HepG2 (cell line): Measurements from ENCODE around the gene CLPTM1L. TPM values are rescaled to one million over a fixed set of nuclear protein-coding genes. Genes with fewer than 3 reads are reported as not detected.

ENCODE experiments used
- ATAC-seq: fragments of 200-7000 bp; cut with Tn5 transposase; 3 replicates; pipeline ENCODE4 v1.9.1; 2020; ENCODE audit warnings: mild to moderate bottlenecking, moderate library complexity
- BruUV-seq: library from RNA; stranded (reverse); fragments of 400-500 nt; replicated peaks from 2 replicates; lab custom pipeline; 2021; lab: Mats Ljungman, UMichigan
- CTCF ChIA-PET: fragments of 300-600 bp; formaldehyde crosslinking; extraction: SDS; loops from one replicate; lab custom pipeline; 2021; ENCODE audit warnings: low total read pairs, inconsistent platforms, low intra/inter-chr PET ratio; lab: Yijun Ruan, JAX
- POLR2A ChIA-PET: fragments of 350-600 bp; sonication (Branson Sonifier 250); formaldehyde crosslinking; loops from one replicate; lab custom pipeline; 2020; ENCODE audit warnings: antibody characterized with exemption, inconsistent platforms; lab: Yijun Ruan, JAX
- DNase-seq: peaks from one replicate; pipeline ENCODE4 v3.0.0-alpha.2; 2015; ENCODE audit warnings: low spot score
- FAIRE-seq: peaks from 3 replicates; lab custom pipeline; 2011; peaks lifted over from hg19 to GRCh38; lab: Jason Lieb, UNC
- H2AFZ ChIP-seq: one replicate; pipeline ENCODE4 v1.6.1; 2011; ENCODE audit warnings: low read length, inconsistent platforms
- H3K27ac ChIP-seq: fragments of 300-600 bp; 3 replicates; pipeline ENCODE4 v1.8.0; 2011; ENCODE audit warnings: mixed run types, mild to moderate bottlenecking, mixed read lengths, low read length, inconsistent platforms; ENCODE audit not compliant: insufficient read depth; ENCODE audit errors: extremely low read length
- H3K27me3 ChIP-seq, 2 experiments: fragments of 200-600 bp in 1 of 2; 2 replicates in 1 of 2; 3 replicates in 1 of 2; pipeline versions ENCODE4 v1.6.0 to v1.8.0; 2011; ENCODE audit warnings: low read length in 2 of 2, mild to moderate bottlenecking in 2 of 2, moderate library complexity in 2 of 2, inconsistent platforms in 1 of 2; ENCODE audit not compliant: insufficient read depth in 2 of 2, control insufficient read depth in 1 of 2
- H3K36me3 ChIP-seq, 2 experiments: fragments of 200-600 bp in 1 of 2; replicated peaks in 1 of 2; 2 replicates in 1 of 2; 3 replicates in 1 of 2; pipeline versions ENCODE4 v1.5.1 to v1.8.0; 2011; ENCODE audit warnings: low read length in 2 of 2, inconsistent platforms in 1 of 2; ENCODE audit not compliant: insufficient read depth in 2 of 2, control insufficient read depth in 1 of 2
- H3K4me1 ChIP-seq: 2 replicates; pipeline ENCODE4 v1.5.1; 2012; ENCODE audit warnings: low read length, inconsistent platforms; ENCODE audit not compliant: insufficient read depth
- H3K4me2 ChIP-seq: 2 replicates; pipeline ENCODE4 v1.6.0; 2011; ENCODE audit warnings: low read depth, low read length, inconsistent platforms
- H3K4me3 ChIP-seq, 3 experiments: fragments of 200-600 bp in 1 of 3; sonication (generic), shearing (Covaris generic) in 1 of 3; replicated peaks in 1 of 3; 2 replicates each; pipeline ENCODE4 v1.5.1; 2011 to 2016; ENCODE audit warnings: low read length in 3 of 3, inconsistent platforms in 2 of 3, low read depth in 2 of 3, mild to moderate bottlenecking in 2 of 3, control low read depth in 1 of 3, mixed read lengths in 1 of 3; ENCODE audit not compliant: insufficient read depth in 1 of 3
- H3K79me2 ChIP-seq: one replicate; pipeline ENCODE4 v1.6.1; 2011; ENCODE audit warnings: low read length, inconsistent platforms; ENCODE audit not compliant: insufficient read depth
- H3K9ac ChIP-seq: 2 replicates; pipeline ENCODE4 v1.6.0; 2011; ENCODE audit warnings: mild to moderate bottlenecking, low read depth, low read length, inconsistent platforms; ENCODE audit not compliant: insufficient read depth
- H3K9me3 ChIP-seq: 2 replicates; pipeline ENCODE4 v1.5.1; 2012; ENCODE audit warnings: mild to moderate bottlenecking, low read length
- H4K20me1 ChIP-seq: 2 replicates; pipeline ENCODE4 v1.6.0; 2011; ENCODE audit warnings: inconsistent platforms, mild to moderate bottlenecking, low read length, moderate library complexity; ENCODE audit not compliant: insufficient read depth
- NFYB ChIP-seq: sonication (generic); formaldehyde crosslinking; IDR thresholded peaks from 2 replicates; pipeline ENCODE4 v1.4.0; 2020; ENCODE audit warnings: missing genetic modification reagents
- RAD21 ChIP-seq: fragments of 450-650 bp; formaldehyde crosslinking; IDR thresholded peaks from 2 replicates; pipeline ENCODE4 v1.5.0; 2020; ENCODE audit warnings: mild to moderate bottlenecking
- SATB2 ChIP-seq: sonication (generic); formaldehyde crosslinking; IDR thresholded peaks from 2 replicates; pipeline ENCODE4 v1.5.0; 2020; ENCODE audit warnings: missing genetic modification reagents
- ZFP82 ChIP-seq: sonication (generic); formaldehyde crosslinking; IDR thresholded peaks from 2 replicates; pipeline ENCODE4 v1.5.1; 2020; ENCODE audit warnings: mild to moderate bottlenecking, missing genetic modification reagents, borderline replicate concordance
- ZNF274 ChIP-seq: sonication (generic); formaldehyde crosslinking; IDR thresholded peaks from 2 replicates; pipeline ENCODE4 v1.5.1; 2020; ENCODE audit warnings: mild to moderate bottlenecking, missing genetic modification reagents
- ZNF660 ChIP-seq: sonication (generic); formaldehyde crosslinking; IDR thresholded peaks from 2 replicates; pipeline ENCODE4 v1.5.1; 2020; ENCODE audit warnings: mild to moderate bottlenecking, low read depth, missing genetic modification reagents, borderline replicate concordance
- WGBS: methylation state at CpG from one replicate; pipeline ENCODE4 v1.1.6; 2017; ENCODE audit warnings: low lambda C conversion rate; 5-methylcytosine and 5-hydroxymethylcytosine counted together
- in situ Hi-C: cut with HindIII; loops from 2 replicates; pipeline ENCODE4 v1.10.0; 2017; ENCODE audit warnings: low pct_unique_long_range_greater_than_20kb; ENCODE audit not compliant: extremely low pct_ligation_motif_present
- intact Hi-C: fragments of 100-400 bp; cut with micrococcal nuclease; formaldehyde crosslinking; loops from one replicate; pipeline ENCODE4 v1.10.0; 2022; ENCODE audit not compliant: unreplicated experiment
- polyA plus RNA-seq, 8 experiments: library from polyadenylated mRNA; depleted of rRNA in 3 of 8; stranded (reverse) in 7 of 8; unstranded in 1 of 8; fragments of >200 nt; fragmentation: Illumina TruSeq in 4 of 8; extraction: Trizol in 4 of 8; gene quantifications; 2 replicates each; pipeline versions ENCODE4 v1.2.1 to v1.2.3, GENCODE V29; 2011 to 2016; ENCODE audit warnings: low read depth in 4 of 8, missing spikeins in 1 of 8, mixed read lengths in 1 of 8; ENCODE audit not compliant: insufficient read depth in 1 of 8
- total RNA-seq, 5 experiments: library from RNA; depleted of rRNA; stranded (reverse); fragments of >200 nt; fragmentation: Illumina TruSeq; extraction: Trizol; gene quantifications; 2 replicates each; pipeline ENCODE4 v1.2.3, GENCODE V29; 2016; ENCODE audit warnings: low read depth in 1 of 5
- TF ChIP-seq, protein P1 (sequence below): sonication (generic); formaldehyde crosslinking; IDR thresholded peaks from 2 replicates; pipeline ENCODE4 v1.4.0; 2020; ENCODE audit warnings: mild to moderate bottlenecking, missing genetic modification reagents, borderline replicate concordance
- TF ChIP-seq, protein P2 (sequence below): IDR thresholded peaks from 2 replicates; pipeline ENCODE4 v1.6.1; 2016; ENCODE audit warnings: low read depth
- TF ChIP-seq, protein P3 (sequence below): sonication (generic); formaldehyde crosslinking; IDR thresholded peaks from 2 replicates; pipeline ENCODE4 v1.4.0; 2020; ENCODE audit warnings: mild to moderate bottlenecking, missing genetic modification reagents
- TF ChIP-seq, protein P4 (sequence below): sonication (generic); formaldehyde crosslinking; IDR thresholded peaks from 2 replicates; pipeline ENCODE4 v1.5.1; 2020; ENCODE audit warnings: missing genetic modification reagents, mild to moderate bottlenecking, borderline replicate concordance
- TF ChIP-seq, protein P5 (sequence below): sonication (generic); formaldehyde crosslinking; IDR thresholded peaks from 2 replicates; pipeline ENCODE4 v1.9.0; 2021; ENCODE audit warnings: missing genetic modification reagents, mild to moderate bottlenecking, borderline replicate concordance

Gene CLPTM1L
- total and polyA plus RNA-seq, 2 of the 13 experiments (the other 11 are each of a cell fraction or from before 2014, with no cell fraction given): 80.3 to 124 TPM

DNA sequence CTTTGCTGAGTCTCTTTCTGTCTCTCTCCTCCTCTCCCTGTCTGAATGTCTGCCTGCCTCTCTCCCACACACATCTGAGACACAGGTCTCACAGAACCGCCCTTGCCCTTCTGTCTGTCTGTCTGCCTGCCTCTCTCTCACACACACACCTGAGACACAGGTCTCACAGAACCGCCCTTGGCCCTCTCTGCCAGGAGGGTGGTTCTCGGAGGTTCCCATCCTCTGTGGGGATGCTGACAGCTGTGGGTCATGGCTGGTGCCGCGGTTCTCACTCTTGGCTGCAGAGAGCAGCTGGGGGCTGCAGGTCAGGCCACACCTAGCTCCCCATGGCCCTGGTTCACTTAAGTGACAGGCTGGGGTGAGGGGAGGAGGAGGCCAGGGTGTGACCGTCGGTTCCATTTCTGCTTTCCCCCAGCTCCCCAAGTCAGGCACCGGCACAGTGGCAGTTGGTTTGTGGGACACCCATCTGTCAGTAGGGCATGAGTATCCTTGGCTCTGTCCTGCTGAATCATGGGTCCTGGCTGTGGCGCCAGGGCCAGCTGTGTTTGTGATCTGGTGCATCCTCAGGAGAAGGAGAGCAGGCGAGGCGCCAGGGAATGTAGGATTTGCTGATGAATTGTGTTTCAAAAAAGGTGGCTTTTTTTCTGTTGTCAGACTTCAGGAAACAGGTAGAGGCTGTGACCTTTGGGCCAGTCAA is 42.3 kb upstream of the CLPTM1L start:
- ChIA-PET CTCF (no interaction called here), POLR2A (no interaction called here)
- in situ Hi-C loops: loop anchor here (10.0 kb wide), 1 partner anchor 258 kb away; no protein-coding TSS in a partner anchor
- peaks cover 23 to 86% of the 10 kb centered on the region in 2 experiments for H3K27me3 ChIP-seq
- no TSS peak for BruUV-seq
- H3K4me3 ChIP-seq: no peak overlapping the region
- intact Hi-C loops: no loop called here
- DNase-seq (no peak), ATAC-seq (no peak), FAIRE-seq (no peak)
- no peak overlapping the region for H3K9ac ChIP-seq
- 16% methylated on average over 8 of the region's 11 CpGs for WGBS
- no peak overlapping the region for H3K4me2 ChIP-seq
- H3K9me3 ChIP-seq: no peaks in the 10 kb centered on the region
- no peak overlapping the region for H3K27ac ChIP-seq
- H3K36me3 ChIP-seq: no peaks in the 10 kb centered on the region
- H3K4me1 ChIP-seq: peaks cover 9% of the 10 kb centered on the region; the same call in 1 of the 2 replicates
- no peaks in the 10 kb centered on the region for H4K20me1 ChIP-seq
- no peaks in the 10 kb centered on the region for H3K79me2 ChIP-seq
- no peak overlapping the region for H2AFZ ChIP-seq
- TF ChIP-seq RAD21 (CRISPR knock-in tag): no peak
- TF ChIP-seq, protein P1, sequence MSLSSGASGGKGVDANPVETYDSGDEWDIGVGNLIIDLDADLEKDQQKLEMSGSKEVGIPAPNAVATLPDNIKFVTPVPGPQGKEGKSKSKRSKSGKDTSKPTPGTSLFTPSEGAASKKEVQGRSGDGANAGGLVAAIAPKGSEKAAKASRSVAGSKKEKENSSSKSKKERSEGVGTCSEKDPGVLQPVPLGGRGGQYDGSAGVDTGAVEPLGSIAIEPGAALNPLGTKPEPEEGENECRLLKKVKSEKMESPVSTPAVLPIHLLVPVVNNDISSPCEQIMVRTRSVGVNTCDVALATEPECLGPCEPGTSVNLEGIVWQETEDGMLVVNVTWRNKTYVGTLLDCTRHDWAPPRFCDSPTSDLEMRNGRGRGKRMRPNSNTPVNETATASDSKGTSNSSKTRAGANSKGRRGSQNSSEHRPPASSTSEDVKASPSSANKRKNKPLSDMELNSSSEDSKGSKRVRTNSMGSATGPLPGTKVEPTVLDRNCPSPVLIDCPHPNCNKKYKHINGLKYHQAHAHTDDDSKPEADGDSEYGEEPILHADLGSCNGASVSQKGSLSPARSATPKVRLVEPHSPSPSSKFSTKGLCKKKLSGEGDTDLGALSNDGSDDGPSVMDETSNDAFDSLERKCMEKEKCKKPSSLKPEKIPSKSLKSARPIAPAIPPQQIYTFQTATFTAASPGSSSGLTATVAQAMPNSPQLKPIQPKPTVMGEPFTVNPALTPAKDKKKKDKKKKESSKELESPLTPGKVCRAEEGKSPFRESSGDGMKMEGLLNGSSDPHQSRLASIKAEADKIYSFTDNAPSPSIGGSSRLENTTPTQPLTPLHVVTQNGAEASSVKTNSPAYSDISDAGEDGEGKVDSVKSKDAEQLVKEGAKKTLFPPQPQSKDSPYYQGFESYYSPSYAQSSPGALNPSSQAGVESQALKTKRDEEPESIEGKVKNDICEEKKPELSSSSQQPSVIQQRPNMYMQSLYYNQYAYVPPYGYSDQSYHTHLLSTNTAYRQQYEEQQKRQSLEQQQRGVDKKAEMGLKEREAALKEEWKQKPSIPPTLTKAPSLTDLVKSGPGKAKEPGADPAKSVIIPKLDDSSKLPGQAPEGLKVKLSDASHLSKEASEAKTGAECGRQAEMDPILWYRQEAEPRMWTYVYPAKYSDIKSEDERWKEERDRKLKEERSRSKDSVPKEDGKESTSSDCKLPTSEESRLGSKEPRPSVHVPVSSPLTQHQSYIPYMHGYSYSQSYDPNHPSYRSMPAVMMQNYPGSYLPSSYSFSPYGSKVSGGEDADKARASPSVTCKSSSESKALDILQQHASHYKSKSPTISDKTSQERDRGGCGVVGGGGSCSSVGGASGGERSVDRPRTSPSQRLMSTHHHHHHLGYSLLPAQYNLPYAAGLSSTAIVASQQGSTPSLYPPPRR (CRISPR knock-in tag): no peak
- TF ChIP-seq, protein P2, sequence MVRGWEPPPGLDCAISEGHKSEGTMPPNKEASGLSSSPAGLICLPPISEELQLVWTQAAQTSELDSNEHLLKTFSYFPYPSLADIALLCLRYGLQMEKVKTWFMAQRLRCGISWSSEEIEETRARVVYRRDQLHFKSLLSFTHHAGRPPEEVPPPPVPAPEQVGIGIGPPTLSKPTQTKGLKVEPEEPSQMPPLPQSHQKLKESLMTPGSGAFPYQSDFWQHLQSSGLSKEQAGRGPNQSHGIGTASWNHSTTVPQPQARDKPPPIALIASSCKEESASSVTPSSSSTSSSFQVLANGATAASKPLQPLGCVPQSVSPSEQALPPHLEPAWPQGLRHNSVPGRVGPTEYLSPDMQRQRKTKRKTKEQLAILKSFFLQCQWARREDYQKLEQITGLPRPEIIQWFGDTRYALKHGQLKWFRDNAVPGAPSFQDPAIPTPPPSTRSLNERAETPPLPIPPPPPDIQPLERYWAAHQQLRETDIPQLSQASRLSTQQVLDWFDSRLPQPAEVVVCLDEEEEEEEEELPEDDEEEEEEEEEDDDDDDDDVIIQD: no peak
- TF ChIP-seq, protein P3, sequence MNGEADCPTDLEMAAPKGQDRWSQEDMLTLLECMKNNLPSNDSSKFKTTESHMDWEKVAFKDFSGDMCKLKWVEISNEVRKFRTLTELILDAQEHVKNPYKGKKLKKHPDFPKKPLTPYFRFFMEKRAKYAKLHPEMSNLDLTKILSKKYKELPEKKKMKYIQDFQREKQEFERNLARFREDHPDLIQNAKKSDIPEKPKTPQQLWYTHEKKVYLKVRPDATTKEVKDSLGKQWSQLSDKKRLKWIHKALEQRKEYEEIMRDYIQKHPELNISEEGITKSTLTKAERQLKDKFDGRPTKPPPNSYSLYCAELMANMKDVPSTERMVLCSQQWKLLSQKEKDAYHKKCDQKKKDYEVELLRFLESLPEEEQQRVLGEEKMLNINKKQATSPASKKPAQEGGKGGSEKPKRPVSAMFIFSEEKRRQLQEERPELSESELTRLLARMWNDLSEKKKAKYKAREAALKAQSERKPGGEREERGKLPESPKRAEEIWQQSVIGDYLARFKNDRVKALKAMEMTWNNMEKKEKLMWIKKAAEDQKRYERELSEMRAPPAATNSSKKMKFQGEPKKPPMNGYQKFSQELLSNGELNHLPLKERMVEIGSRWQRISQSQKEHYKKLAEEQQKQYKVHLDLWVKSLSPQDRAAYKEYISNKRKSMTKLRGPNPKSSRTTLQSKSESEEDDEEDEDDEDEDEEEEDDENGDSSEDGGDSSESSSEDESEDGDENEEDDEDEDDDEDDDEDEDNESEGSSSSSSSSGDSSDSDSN: no peak
- no peak for TF ChIP-seq ZFP82 (CRISPR knock-in tag)
- TF ChIP-seq ZNF660 (CRISPR knock-in tag): no peak
- no peak for TF ChIP-seq ZNF274 (CRISPR knock-in tag)
- TF ChIP-seq NFYB (CRISPR knock-in tag): no peak
- TF ChIP-seq, protein P4, sequence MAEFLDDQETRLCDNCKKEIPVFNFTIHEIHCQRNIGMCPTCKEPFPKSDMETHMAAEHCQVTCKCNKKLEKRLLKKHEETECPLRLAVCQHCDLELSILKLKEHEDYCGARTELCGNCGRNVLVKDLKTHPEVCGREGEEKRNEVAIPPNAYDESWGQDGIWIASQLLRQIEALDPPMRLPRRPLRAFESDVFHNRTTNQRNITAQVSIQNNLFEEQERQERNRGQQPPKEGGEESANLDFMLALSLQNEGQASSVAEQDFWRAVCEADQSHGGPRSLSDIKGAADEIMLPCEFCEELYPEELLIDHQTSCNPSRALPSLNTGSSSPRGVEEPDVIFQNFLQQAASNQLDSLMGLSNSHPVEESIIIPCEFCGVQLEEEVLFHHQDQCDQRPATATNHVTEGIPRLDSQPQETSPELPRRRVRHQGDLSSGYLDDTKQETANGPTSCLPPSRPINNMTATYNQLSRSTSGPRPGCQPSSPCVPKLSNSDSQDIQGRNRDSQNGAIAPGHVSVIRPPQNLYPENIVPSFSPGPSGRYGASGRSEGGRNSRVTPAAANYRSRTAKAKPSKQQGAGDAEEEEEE: no peak
- TF ChIP-seq, protein P5, sequence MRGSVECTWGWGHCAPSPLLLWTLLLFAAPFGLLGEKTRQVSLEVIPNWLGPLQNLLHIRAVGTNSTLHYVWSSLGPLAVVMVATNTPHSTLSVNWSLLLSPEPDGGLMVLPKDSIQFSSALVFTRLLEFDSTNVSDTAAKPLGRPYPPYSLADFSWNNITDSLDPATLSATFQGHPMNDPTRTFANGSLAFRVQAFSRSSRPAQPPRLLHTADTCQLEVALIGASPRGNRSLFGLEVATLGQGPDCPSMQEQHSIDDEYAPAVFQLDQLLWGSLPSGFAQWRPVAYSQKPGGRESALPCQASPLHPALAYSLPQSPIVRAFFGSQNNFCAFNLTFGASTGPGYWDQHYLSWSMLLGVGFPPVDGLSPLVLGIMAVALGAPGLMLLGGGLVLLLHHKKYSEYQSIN (CRISPR knock-in tag): no peak
- no peak for TF ChIP-seq SATB2 (CRISPR knock-in tag)
